SH-SY5Y (cell line): ENCODE results near the gene TPRA1.

Experiments
- GATA2 ChIP-seq: IDR thresholded peaks from 2 replicates; pipeline ENCODE4 v1.6.1; 2011; ENCODE audit warnings: mild to moderate bottlenecking, low read depth, low read length
- GATA3 ChIP-seq: IDR thresholded peaks from 2 replicates; pipeline ENCODE4 v1.6.1; 2011; ENCODE audit warnings: low read depth, mild to moderate bottlenecking, low read length, moderate library complexity

DNA sequence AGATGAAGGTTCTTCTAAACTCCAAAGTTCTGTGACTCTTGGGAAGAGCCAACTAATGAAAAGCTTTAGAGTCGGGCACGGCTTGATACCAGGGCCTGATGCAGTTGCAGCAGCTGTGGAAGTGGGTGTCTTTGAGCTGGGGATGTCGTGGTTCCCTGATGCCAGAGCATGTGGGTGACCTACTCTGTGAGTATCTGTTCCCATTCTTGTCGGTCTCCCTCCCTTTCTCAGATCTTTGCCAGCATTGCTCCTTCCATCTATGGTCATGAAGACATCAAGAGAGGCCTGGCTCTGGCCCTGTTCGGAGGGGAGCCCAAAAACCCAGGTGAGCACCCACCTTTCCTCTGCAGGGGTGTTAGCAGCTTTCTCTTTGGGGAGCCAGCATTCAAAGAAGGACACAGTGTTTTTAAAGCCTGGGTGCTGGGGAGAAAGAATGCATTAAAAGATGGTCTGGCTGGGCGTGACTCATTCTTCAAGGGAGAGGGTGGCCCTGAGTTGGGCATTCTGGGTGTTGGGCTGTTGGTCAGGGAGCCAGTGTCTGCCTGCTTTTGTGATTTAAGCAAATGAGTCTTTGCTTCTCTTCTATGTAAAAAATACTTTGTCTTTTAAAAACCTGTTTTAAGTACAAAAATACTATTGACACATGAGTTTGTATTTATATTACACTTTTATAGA is 25.2 kb upstream of the TPRA1 start:
- TF ChIP-seq GATA2 (no peak), GATA3 (no peak)
